NCI-H2107 (cell line): ENCODE data around the gene TUBA4A.
"Not testable (repeated sequence)": the region's sequence is repeated elsewhere in the genome, so short reads cannot be mapped to it uniquely, and the experiment has no call there.

Experiments used
- DNase-seq: peaks from one replicate; lab custom pipeline; 2025; lab: John Stamatoyannopoulos, UW

TUBA4A gene

GRCh38 chr2:219268294-219268693, 14.6 kb upstream of the TUBA4A start:
- no peak for DNase-seq

- no peak for DNase-seq
These were observed 13.2 kb upstream of the TUBA4A start for GRCh38 chr2:219266886-219267285.

GRCh38 chr2:219266232-219266631, 12.5 kb upstream of the TUBA4A start:
- no peak for DNase-seq

- no peak for DNase-seq
These were observed 7.5 kb upstream of the TUBA4A start for GRCh38 chr2:219261024-219261855.

GRCh38 chr2:219258942-219259341, 5.2 kb upstream of the TUBA4A start:
- not testable (repeated sequence) for DNase-seq

GRCh38 chr2:219254590-219255201, 978 bp upstream of the TUBA4A start:
- no peak for DNase-seq

GRCh38 chr2:219252900-219253752, 592 bp downstream of the TUBA4A start, which contains the start of gene TUBA4B:
Gene TUBA4B (plus strand): TSS chr2:219253243. CDS start chr2:219253408, 165 bp downstream.
- DNase-seq = no peak

GRCh38 chr2:219252570-219252899, 1.2 kb downstream of the TUBA4A start:
- no peak for DNase-seq

- peak; percentile 6 for DNase-seq
These were observed 1.6 kb downstream of the TUBA4A start for GRCh38 chr2:219252084-219252483.

GRCh38 chr2:219251656-219252055, 2.1 kb downstream of the TUBA4A start:
- no peak for DNase-seq

GRCh38 chr2:219250049-219250781, 3.5 kb downstream of the TUBA4A start:
- DNase-seq = no peak

- peak; percentile 40 for DNase-seq
These were observed 4.3 kb downstream of the TUBA4A start for GRCh38 chr2:219249203-219249980.

GRCh38 chr2:219248845-219249202, 4.9 kb downstream of the TUBA4A start:
- no peak for DNase-seq

- DNase-seq = no peak
These were observed 5.8 kb downstream of the TUBA4A start for GRCh38 chr2:219247678-219248642.

- DNase-seq = no peak
These were observed 7.2 kb downstream of the TUBA4A start for GRCh38 chr2:219246559-219246958.

- DNase-seq = no peak
These were observed 7.9 kb downstream of the TUBA4A start for GRCh38 chr2:219245899-219246230.

GRCh38 chr2:219245148-219245898, 8.4 kb downstream of the TUBA4A start, which contains the start of the genes GLB1L and STK16:
Gene GLB1L (minus strand): TSS chr2:219245444. CDS start chr2:219243573, 1,871 bp downstream.
Gene STK16 (plus strand): TSS chr2:219245479. CDS start chr2:219246000, 521 bp downstream.
- peak; percentile 77 for DNase-seq

GRCh38 chr2:219244789-219245147, 8.9 kb downstream of the TUBA4A start:
- no peak for DNase-seq

GRCh38 chr2:219243291-219243761, 10.4 kb downstream of the TUBA4A start:
- DNase-seq = no peak
